DND-41 (cell line): ENCODE measurements around the gene KLHL17.

ENCODE experiments used
- ATAC-seq: fragments of 200-7000 bp; cut with Tn5 transposase; 3 replicates; pipeline ENCODE4 v1.9.1; 2021; ENCODE audit warnings: low read depth; ENCODE audit not compliant: insufficient read depth
- DNase-seq: peaks from one replicate; pipeline ENCODE4 v3.0.0-alpha.2; 2020
- H2AFZ ChIP-seq: 2 replicates; pipeline ENCODE4 v1.6.0; 2012; ENCODE audit warnings: low read depth, low read length
- H3K27ac ChIP-seq: 2 replicates; pipeline ENCODE4 v1.5.1; 2012; ENCODE audit warnings: low read length, inconsistent platforms
- H3K27me3 ChIP-seq: fragments of 200-600 bp; sonication (generic); 2 replicates; pipeline ENCODE4 v1.6.0; 2012; ENCODE audit warnings: low read length, mild to moderate bottlenecking, inconsistent platforms; ENCODE audit not compliant: insufficient read depth, poor library complexity
- H3K36me3 ChIP-seq: 2 replicates; pipeline ENCODE4 v1.5.1; 2012; ENCODE audit warnings: low read length, inconsistent platforms; ENCODE audit not compliant: insufficient read depth
- H3K4me1 ChIP-seq: 2 replicates; pipeline ENCODE4 v1.5.1; 2012; ENCODE audit warnings: mild to moderate bottlenecking, low read length; ENCODE audit not compliant: insufficient read depth
- H3K4me2 ChIP-seq: 2 replicates; pipeline ENCODE4 v1.6.0; 2012; ENCODE audit warnings: mild to moderate bottlenecking, moderate library complexity, low read length, inconsistent platforms; ENCODE audit not compliant: insufficient read depth
- H3K4me3 ChIP-seq, 2 experiments: fragments of 200-600 bp in 1 of 2; shearing (Covaris generic) in 1 of 2; 2 replicates each; pipeline ENCODE4 v1.5.1; 2012 to 2016; ENCODE audit warnings: inconsistent platforms in 2 of 2, low read length in 2 of 2, mild to moderate bottlenecking in 2 of 2, low read depth in 1 of 2, moderate library complexity in 1 of 2
- H3K79me2 ChIP-seq: 2 replicates; pipeline ENCODE4 v1.6.0; 2012; ENCODE audit warnings: low read length, inconsistent platforms; ENCODE audit not compliant: insufficient read depth
- H3K9ac ChIP-seq: 2 replicates; pipeline ENCODE4 v1.6.0; 2012; ENCODE audit warnings: low read depth, mild to moderate bottlenecking, inconsistent platforms, low read length, moderate library complexity
- H3K9me3 ChIP-seq: 2 replicates; pipeline ENCODE4 v1.5.1; 2012; ENCODE audit warnings: low read length, moderate library complexity, mild to moderate bottlenecking, inconsistent platforms; ENCODE audit not compliant: insufficient read depth, severe bottlenecking
- H4K20me1 ChIP-seq: 2 replicates; pipeline ENCODE4 v1.6.0; 2012; ENCODE audit warnings: low read length; ENCODE audit not compliant: insufficient read depth
- CTCF ChIP-seq: IDR thresholded peaks from 2 replicates; pipeline ENCODE4 v1.5.1; 2012; ENCODE audit warnings: borderline replicate concordance, low read length, moderate library complexity, mild to moderate bottlenecking; ENCODE audit not compliant: poor library complexity, severe bottlenecking; ENCODE audit errors: extremely low read depth
- EZH2 ChIP-seq: IDR thresholded peaks from 3 replicates; pipeline ENCODE4 v1.6.1; 2012; ENCODE audit warnings: borderline replicate concordance, low read depth, mild to moderate bottlenecking, moderate library complexity, low read length, inconsistent platforms; ENCODE audit not compliant: severe bottlenecking

The KLHL17 gene

DNA sequence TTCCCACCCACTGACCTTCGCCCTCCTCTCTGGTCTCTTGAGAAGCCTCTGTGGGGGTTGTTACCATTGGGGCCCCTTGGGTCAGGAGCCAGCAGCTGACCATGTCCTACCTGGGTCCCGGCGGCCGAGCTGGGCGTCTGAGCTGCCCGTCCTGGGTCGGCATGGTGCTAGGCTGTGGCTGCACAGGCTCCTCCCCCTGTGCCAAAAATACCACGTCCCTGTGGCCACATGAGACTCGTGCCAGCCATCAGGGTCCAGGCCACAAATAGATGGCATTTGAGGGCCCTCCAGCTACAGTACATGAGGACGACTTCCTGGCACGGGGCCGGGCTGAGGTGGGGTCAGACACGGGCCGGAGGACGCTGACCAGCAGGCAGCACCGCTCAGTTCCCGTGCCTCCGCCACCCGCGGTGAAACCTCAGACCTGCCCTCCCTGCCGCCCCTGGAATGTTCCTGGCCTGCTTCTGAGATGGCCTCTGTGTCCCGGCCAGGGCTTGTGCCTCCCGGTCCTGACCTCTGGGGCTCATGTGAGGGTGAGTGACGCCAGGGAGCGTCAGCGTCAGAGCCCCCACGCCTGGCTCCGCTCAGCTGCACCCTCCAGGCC lies 21.7 kb downstream of the KLHL17 start, which contains the start of gene PERM1:
Gene PERM1, minus strand, starts transcription at position 139 of the 604 bp plus-strand sequence. CDS start 1,064 bp downstream, outside the sequence.
- no peak for TF ChIP-seq CTCF
- TF ChIP-seq EZH2 = no peak
- no peaks in the 10 kb centered on the region for H3K9me3 ChIP-seq

GRCh38 chr1:982765-983436 lies 22.5 kb downstream of the KLHL17 start:
- TF ChIP-seq CTCF (no peak), EZH2 (no peak)
- no peak overlapping the region for H3K27ac ChIP-seq
- no peak overlapping the region for H2AFZ ChIP-seq
- H3K79me2 ChIP-seq = no peaks in the 10 kb centered on the region
- no peak for ATAC-seq
- DNase-seq = no peak
- no peaks in the 10 kb centered on the region for H3K9me3 ChIP-seq
- H3K4me2 ChIP-seq = no peak overlapping the region
- no peak overlapping the region for H3K9ac ChIP-seq
- peaks cover 12% of the 10 kb centered on the region for H4K20me1 ChIP-seq
- H3K4me3 ChIP-seq = no peak overlapping the region
- H3K36me3 ChIP-seq = no peaks in the 10 kb centered on the region
- peaks cover 2% of the 10 kb centered on the region; the same call in 1 of the 2 replicates for H3K4me1 ChIP-seq
- no peaks in the 10 kb centered on the region for H3K27me3 ChIP-seq

More for the DNA sequence above, 21.7 kb downstream of the KLHL17 start, which contains the start of gene PERM1:
- Histone ChIP-seq H3K4me2 (no peak within 1 kb of the TSS), H3K27ac (no peak within 1 kb of the TSS), H2AFZ (no peak within 1 kb of the TSS), H3K9ac (no peak within 1 kb of the TSS), H3K36me3 (no peaks in the 10 kb centered on the region), H3K4me3 (no peak within 1 kb of the TSS), H4K20me1 (peaks cover 12% of the 10 kb centered on the region), H3K79me2 (no peaks in the 10 kb centered on the region), H3K4me1 (peaks cover 2% of the 10 kb centered on the region; the same call in 1 of the 2 replicates), H3K27me3 (no peaks in the 10 kb centered on the region)
- DNase-seq (no peak), ATAC-seq (no peak)

- H3K9ac ChIP-seq = no peak overlapping the region
- no peak overlapping the region for H3K4me3 ChIP-seq
- no peaks in the 10 kb centered on the region for H3K9me3 ChIP-seq
- H3K79me2 ChIP-seq = no peaks in the 10 kb centered on the region
- no peak overlapping the region for H2AFZ ChIP-seq
- peak; percentile 78 for TF ChIP-seq CTCF
- no peak for TF ChIP-seq EZH2
- H3K27ac ChIP-seq = no peak overlapping the region
- DNase-seq (peak; percentile 61), ATAC-seq (peak; percentile 88)
- H4K20me1 ChIP-seq = peaks cover 12% of the 10 kb centered on the region
- H3K27me3 ChIP-seq = no peaks in the 10 kb centered on the region
- no peaks in the 10 kb centered on the region for H3K36me3 ChIP-seq
- H3K4me1 ChIP-seq = peaks cover 2% of the 10 kb centered on the region; the same call in 1 of the 2 replicates
- peak overlapping the region; percentile 41; the same call in 1 of the 2 replicates for H3K4me2 ChIP-seq
Measured at GRCh38 chr1:983798-984475, 23.6 kb downstream of the KLHL17 start.
